GM21723 (cell line): ENCODE data around the gene GPRC5D.

Source experiments
- ATAC-seq: cut with Tn5 transposase; IDR thresholded peaks from one replicate; pipeline ENCODE4 v1.9.1; 2021; ENCODE audit warnings: mild to moderate bottlenecking, moderate library complexity; ENCODE audit not compliant: unreplicated experiment

GPRC5D gene

DNA sequence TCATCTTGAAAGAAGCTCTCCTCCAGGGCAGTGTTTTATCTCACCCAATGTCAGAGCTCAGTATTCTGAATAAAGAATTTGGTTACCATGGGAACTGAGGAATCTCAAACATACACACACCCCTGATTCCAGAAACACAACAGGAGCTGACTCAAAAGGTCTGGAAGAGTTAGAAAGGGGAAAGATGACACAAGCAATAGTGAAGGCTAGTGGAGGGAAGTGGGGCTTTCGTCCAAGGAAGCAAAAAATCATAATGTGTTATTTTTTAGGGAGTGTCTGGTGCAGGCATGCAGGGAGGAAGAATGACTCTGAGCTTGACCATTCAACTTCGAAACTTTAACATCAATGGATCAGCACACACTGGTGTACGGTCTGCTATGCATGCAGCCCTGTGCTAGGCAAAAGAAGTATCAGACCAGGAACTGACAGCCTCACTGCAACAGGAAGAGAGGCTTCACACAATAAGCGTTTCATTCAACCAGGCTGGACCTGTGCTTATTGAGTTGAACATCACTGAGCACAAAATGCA lies 27.8 kb upstream of the GPRC5D start:
- no peak for ATAC-seq

GRCh38 chr12:12979126-12979525 lies 27.2 kb upstream of the GPRC5D start:
- ATAC-seq: no peak

DNA sequence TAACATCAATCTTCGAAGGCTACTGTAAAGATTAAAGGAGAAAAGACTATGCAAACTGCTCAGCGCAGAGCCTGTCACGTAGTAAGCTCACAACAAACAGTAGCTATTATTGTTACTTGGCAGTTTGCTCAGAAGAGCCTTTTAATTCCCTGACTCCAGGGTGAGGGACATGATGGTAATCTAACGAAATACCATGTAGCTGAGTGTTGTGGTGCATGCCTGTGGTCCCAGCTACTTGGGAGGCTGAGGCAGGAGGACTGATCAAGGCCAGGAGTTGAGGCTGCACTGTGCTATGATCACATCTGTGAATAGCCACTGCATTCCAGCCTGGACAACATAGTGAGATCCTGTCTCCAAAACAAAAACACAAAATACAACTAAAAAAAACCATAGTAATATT lies 25.3 kb upstream of the GPRC5D start:
- ATAC-seq: no peak

GRCh38 chr12:12976366-12976765 lies 24.4 kb upstream of the GPRC5D start:
- no peak for ATAC-seq

- ATAC-seq: no peak
These were observed 23.5 kb upstream of the GPRC5D start for GRCh38 chr12:12975322-12976077.

GRCh38 chr12:12974211-12974610 lies 22.2 kb upstream of the GPRC5D start:
- no peak for ATAC-seq

DNA sequence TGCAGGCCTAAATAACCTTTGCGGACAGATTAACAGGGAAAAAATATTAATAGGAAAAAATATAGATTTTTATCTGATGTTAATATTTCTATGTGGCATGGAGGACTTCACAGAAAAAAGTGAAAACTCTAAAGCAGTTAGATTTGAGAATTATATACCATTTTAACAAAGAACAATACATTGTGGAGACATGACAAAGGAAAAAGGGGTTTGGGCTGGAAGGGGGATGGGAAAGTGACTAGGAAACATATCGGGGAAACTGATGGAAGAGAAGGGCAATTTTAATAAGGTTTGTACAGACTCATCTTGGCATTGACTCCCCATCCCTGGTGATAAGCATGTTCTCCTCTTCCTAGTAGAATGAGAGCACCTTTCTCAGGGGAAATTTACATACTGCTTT lies 21.0 kb upstream of the GPRC5D start:
- no peak for ATAC-seq

GRCh38 chr12:12965836-12966235 lies 13.9 kb upstream of the GPRC5D start:
- no peak for ATAC-seq

DNA sequence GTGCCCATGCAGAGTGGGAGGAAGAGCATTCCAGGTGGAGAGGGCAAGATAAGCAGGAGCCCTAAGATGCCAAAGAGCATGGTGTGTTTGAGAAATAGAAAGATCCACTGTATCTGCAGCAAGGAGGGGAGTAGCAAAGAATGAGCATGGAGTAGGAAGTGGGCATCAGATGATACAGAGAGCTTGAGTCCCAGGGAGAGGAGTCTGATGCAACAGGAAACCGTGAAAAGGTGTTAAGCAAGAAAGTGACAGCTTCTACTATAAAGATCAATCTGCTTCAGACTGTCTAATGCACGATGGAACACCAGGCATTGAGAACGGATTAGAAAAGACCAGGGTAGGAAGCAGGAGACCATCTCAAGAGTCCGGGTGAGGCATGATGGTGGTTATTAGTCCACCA lies 12.3 kb upstream of the GPRC5D start:
- ATAC-seq: no peak

DNA sequence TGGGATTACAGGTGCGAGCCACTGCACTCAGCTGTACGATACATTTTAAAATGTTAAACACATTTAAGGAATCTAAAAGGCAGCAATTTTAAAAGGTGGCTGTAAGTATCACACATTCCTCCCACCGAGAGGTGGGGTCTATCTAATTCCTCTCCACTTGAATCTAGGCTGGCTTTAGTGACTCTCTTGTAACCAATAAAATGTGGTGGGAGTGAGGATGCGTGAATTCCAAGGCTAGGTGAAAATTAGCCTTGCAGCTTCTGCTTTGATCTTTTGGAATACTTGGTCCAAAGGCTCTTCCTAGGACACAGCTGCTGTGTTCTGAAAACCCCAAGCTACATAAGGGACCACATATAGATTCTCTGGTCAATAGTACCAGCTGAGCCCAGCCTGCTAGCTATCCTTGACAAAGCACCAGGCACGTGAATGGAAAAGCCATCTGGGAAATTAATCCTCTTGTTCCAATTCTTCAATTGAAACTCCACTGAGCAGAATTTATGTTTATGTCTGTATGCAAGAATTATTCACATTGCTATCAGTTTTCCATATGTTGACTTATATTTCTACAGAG lies 8.8 kb upstream of the GPRC5D start:
- ATAC-seq: no peak

- no peak for ATAC-seq
These were observed 6.9 kb upstream of the GPRC5D start for GRCh38 chr12:12958886-12959285.

DNA sequence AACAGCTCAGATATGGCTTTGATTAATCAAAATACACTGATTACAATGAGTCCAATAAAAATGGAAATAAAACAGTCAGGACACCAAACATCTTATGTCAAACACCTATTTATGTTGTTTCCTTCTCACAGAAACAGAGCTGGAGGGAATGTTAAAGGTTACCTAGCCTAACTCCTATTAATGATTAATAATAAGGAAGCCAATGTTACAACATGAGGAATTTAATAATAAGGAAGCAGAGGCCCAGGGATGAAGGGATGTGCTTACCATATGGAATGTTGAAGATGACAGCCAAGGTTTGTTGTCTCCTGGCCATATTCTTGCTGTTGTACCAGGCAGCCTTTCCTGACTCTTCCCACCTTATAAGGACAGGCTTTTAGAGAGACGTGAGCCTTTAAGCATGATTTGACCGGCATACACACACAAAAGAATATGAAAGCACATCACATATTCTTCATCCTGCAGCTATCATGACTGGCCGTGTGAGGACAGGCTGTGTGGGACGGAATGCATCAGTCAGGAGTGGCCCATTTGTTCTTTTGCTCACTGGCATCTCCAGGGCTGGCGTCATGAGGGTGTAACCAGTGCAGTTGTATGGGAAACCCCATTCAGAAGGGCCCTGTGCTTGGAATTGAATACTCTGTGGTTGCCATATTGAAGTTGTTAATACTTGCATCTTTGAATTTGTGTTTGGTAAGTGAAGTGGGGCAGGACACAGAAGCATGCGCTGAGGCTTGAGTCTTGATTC lies 3.1 kb upstream of the GPRC5D start:
- ATAC-seq: no peak

GRCh38 chr12:12954356-12954755 lies 2.4 kb upstream of the GPRC5D start:
- no peak for ATAC-seq

GRCh38 chr12:12951504-12951903 lies 466 bp downstream of the GPRC5D start:
- ATAC-seq: no peak

DNA sequence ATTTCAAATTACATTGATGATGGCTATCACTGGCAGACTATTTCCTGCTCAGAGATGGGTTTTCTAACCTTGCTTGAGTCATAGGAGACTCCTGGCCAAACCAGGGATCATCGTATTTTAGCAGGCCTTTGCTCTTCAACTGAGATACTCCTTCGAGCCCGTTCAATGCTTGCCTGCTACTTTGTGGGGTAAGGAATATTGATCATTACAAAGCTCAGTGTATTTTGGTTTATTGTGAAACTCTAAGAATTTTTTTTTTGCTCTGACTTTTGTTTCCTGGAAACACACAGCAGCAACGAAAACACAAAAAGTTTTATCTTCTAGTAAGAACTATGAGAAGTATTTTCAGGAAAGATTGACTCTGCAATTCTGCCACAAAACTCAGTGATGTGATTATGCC lies 4.1 kb downstream of the GPRC5D start:
- ATAC-seq: no peak

DNA sequence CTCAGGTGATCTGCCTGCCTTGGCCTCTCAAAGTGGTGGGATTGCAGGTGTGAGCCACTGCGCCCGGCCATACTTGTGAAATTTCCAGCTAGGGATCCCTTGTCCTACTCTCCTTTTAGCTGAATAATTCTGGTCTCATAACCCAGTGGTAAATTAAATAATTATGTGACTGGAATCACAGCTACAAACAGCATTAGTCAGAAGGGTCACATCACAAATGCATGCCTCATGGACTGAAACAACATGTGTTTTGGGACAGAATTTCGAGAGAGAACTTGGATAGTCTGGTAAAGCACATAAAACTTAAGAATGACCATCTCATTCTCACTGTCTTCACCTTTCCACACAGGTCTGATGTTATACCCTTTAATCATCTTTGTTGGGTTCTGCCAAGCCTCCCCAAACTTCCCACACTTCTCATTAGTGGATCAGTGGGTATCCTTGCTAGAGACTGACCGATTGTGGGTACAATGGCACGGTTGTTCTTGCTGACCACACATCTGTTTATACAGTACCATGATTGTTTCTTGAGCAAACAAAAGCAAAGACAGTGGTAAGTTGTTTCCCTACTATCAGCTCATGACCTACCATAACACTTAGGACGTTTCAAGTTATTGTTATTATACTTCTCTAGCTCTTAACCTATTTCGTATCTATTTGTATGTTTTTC lies 5.1 kb downstream of the GPRC5D start:
- ATAC-seq: no peak

DNA sequence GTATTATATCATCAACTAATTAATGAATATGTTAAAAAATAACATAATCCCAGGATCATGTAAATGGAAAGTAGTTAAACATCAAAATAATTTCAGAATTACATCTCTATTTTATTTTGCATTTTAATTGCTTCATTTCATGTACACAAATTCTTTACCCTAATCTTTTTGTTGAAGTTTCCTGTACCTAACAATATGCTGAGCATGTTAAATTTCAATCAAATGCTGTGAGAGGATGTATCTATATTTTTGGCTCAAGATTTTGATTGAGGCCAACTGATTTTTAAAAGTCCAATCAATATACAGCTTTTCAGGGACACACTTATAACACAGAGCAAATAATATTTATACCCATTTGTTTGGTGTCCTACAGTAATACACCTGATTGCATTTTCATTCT lies 6.4 kb downstream of the GPRC5D start:
- no peak for ATAC-seq

DNA sequence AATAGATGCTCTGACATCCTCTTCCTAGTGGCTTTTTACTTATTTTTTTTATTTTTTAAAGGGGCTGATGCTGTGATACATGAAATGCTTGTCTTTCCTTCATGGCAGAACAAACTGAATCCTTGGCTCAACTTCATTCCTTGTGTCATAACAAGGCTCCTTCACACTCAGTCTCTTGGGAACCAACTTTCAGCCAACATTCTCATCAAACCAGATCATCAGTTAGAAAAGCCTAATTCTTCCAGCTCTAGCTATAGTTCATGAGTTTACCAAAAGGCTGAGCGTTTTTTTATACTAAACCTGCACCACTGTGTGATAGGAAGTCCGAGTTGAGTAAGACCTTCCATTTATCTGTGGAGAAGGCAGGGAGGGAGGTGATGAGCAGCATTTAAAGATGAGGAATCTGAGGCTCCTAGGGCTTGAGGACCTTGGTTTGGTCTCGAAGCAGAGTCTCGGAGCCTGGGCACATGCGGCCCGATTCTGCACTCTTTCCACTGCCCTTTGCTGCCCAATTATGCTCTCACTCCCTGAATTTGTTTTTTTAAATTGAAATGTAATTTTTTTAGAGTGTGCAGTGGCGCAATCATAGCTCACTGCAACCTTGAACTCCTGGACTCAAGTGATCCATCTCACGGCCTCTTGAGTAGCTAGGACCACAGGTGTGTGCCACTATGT lies 8.2 kb downstream of the GPRC5D start:
- no peak for ATAC-seq

DNA sequence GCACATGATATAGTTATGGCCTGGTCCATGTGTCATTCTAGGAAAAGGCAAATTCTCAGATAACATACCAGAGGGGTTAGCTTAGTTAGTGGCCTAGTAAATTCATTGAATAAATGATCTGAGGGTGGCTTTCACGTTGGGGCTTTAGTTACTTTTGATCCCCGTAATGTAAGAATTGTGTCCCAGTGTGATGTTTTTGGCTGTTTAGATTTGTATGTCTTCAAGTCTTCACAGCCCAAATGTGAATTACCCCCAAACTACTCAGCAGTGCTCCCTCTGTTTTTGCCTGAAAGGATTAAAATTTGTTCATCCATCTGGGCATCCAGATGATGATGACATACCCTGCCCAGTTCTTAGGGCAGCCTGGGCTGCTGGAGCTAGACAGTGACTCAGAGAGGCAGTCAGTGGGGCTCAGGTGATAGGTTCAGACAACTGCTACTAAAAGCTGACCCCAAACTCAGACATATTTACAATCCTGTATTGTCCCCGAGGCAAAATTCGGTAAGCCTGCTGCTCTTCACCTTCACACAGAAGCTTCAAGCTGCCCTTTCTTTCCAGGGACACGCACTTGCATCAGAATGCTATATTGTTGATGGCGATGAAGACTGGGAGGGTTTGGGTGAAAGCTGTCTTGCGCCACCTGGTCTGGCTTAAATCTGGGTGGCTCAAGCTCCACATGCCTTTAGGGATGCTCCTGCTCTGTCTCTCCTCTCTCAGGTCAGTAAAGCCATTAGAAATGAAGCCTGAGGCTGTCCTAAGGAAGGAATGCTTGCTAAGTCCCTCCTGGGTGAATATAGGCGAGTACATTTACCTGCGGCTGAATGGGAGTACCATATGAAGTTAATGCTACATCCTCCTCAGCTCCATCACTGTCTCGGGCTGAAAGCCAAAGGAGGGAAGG lies 10.3 kb downstream of the GPRC5D start:
- no peak for ATAC-seq

DNA sequence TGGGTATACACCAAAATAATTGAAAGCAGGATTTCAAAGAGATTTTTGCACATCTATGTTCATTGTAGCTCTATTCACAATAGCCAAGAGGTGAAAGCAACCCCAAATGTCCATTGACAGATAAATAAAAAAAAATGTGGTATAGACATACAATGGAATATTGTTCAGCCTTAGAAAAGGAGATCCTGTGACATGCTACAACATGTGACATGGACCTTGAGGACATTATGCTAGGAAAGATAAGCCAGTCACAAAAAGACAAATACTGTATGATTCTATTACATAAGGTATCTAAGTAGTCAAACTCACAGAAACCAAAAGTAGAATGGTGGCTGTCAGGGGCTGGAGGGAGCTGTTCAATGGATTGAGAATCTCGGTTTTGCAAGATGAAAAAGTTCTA lies 12.1 kb downstream of the GPRC5D start:
- no peak for ATAC-seq
